T-cell (primary cell): ENCODE measurements around the gene ZNF341. TPM values are rescaled to one million over a fixed set of nuclear protein-coding genes. Genes with fewer than 3 reads are reported as not detected.

Experiments used
- ATAC-seq, 4 experiments: fragments of 200-7000 bp in 3 of 4; fragments of 150-1000 bp in 1 of 4; cut with Tn5 transposase; replicated peaks in 1 of 4; 1 replicate in 3 of 4; 2 replicates in 1 of 4; pipeline ENCODE4 v1.10.0; 2021; ENCODE audit warnings: moderate library complexity in 3 of 4, mild to moderate bottlenecking in 2 of 4, moderate number of reproducible peaks in 1 of 4
- CTCF ChIA-PET, 2 donors: fragments of 300-600 bp; sonication (Branson Sonifier 250); formaldehyde crosslinking; loops; one replicate each; lab custom pipeline; 2022; ENCODE audit warnings: antibody characterized with exemption in 2 of 2; lab: Charles Lee
- POLR2A ChIA-PET, 2 donors: fragments of 300-600 bp; sonication (Branson Sonifier 250); formaldehyde crosslinking; loops; one replicate each; lab custom pipeline; 2022; ENCODE audit warnings: antibody characterized with exemption in 2 of 2; lab: Charles Lee
- DNase-seq, 35 experiments: peaks; one replicate each; pipeline versions ENCODE4 v3.0.0 to v3.0.0-alpha.2; 2013 to 2023
- H3K27ac ChIP-seq: one replicate; pipeline ENCODE4 v1.5.1; 2013; ENCODE audit warnings: low read length
- H3K27me3 ChIP-seq, 2 experiments: replicated peaks in 1 of 2; 1 replicate in 1 of 2; 2 replicates in 1 of 2; pipeline versions ENCODE4 v1.6.1 to v1.7.0; 2013; ENCODE audit warnings: low read length in 1 of 2, mixed read lengths in 1 of 2; ENCODE audit not compliant: control insufficient read depth in 2 of 2, insufficient read depth in 2 of 2; ENCODE audit errors: extremely low read depth in 1 of 2
- H3K36me3 ChIP-seq, 2 donors: 1 replicate in 1 of 2; 2 replicates in 1 of 2; pipeline versions ENCODE4 v1.6.1 to v1.7.0; 2013; ENCODE audit warnings: low read length in 1 of 2; ENCODE audit not compliant: control insufficient read depth in 2 of 2, insufficient read depth in 1 of 2; ENCODE audit errors: extremely low read depth in 1 of 2
- H3K4me1 ChIP-seq, 2 experiments: 1 replicate in 1 of 2; 2 replicates in 1 of 2; pipeline versions ENCODE4 v1.6.1 to v1.7.0; 2013; ENCODE audit warnings: low read length in 2 of 2, mixed read lengths in 1 of 2; ENCODE audit not compliant: insufficient read depth in 2 of 2, control insufficient read depth in 1 of 2; ENCODE audit errors: extremely low read depth in 1 of 2
- H3K4me3 ChIP-seq, 2 donors: 1 replicate in 1 of 2; 2 replicates in 1 of 2; pipeline versions ENCODE4 v1.5.1 to v1.7.0; 2013; ENCODE audit warnings: mild to moderate bottlenecking in 2 of 2, low read length in 1 of 2, moderate library complexity in 1 of 2; ENCODE audit not compliant: control insufficient read depth in 1 of 2; ENCODE audit errors: extremely low read depth in 1 of 2
- H3K9me3 ChIP-seq: 2 replicates; pipeline ENCODE4 v1.7.0; 2013
- H3K27ac Mint-ChIP-seq, 2 donors: one replicate each; pipeline ENCODE4 v1.8.0; 2020 to 2021; ENCODE audit warnings: mild to moderate bottlenecking in 2 of 2, mixed read lengths in 2 of 2
- H3K27me3 Mint-ChIP-seq, 2 donors: one replicate each; pipeline ENCODE4 v1.8.0; 2021 to 2022; ENCODE audit warnings: mixed read lengths in 2 of 2
- H3K36me3 Mint-ChIP-seq: one replicate; pipeline ENCODE4 v1.8.0; 2021; ENCODE audit warnings: mixed read lengths
- H3K4me1 Mint-ChIP-seq, 3 donors: one replicate each; pipeline ENCODE4 v1.8.0; 2020 to 2022; ENCODE audit warnings: mixed read lengths in 3 of 3, mild to moderate bottlenecking in 1 of 3
- H3K4me3 Mint-ChIP-seq, 3 donors: one replicate each; pipeline ENCODE4 v1.8.0; 2020 to 2022; ENCODE audit warnings: mild to moderate bottlenecking in 3 of 3, mixed read lengths in 3 of 3, moderate library complexity in 3 of 3
- H3K9me3 Mint-ChIP-seq, 3 donors: one replicate each; pipeline ENCODE4 v1.8.0; 2020 to 2022; ENCODE audit warnings: mixed read lengths in 3 of 3
- WGBS: methylation state at CpG from one replicate; pipeline ENCODE4 v1.1.5; 2013; ENCODE audit warnings: missing lambda C conversion rate; ENCODE audit not compliant: insufficient coverage; 5-methylcytosine and 5-hydroxymethylcytosine counted together
- total RNA-seq, 35 experiments: library from RNA in 6 of 35; stranded (reverse) in 6 of 35; fragments of 120-200 nt in 1 of 35; gene quantifications; one replicate each; pipeline versions ENCODE4 v1.2.1 to v1.2.4 and lab custom pipeline; 2013 to 2026

Gene ZNF341
- total RNA-seq = 1 to 10 TPM; 4.0 to 6.1 (median 5.6) TPM
- total RNA-seq (2013) = 3.1 TPM
- 1.4 to 9.7 (median 6.0) reads per million in 29 experiments for total RNA-seq (lab: John Stamatoyannopoulos, UW)

DNA sequence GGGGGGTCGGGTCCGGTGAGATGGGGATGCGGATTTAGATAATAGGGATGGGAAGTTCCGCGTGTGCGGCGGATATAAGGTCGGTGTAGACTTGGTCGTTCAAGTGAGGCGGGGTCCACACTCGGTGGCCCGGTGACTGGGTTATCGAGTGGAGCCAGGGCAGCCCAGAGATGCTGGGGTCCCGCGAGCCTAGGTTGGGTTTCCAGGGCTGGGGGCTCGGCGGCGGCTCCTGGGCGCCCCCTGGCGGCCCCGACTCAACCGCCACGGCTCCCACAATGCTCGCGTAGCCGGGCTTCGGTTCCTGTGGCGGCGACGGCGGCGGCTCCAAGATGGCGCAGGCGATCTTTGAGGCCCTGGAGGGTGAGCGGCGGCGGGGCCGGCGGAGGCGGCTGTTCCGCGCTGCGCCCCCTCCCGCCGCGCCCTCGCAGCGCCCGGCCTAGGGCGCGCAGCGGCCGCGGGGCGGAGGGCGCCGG lies at the start of gene ZNF341:
TSS of gene ZNF341 (plus strand) at position 304 of the 473 bp plus-strand sequence. CDS start at position 330, 26 bp downstream.
- peaks cover 8% of the 10 kb centered on the region for H3K36me3 Mint-ChIP-seq
- H3K36me3 ChIP-seq = no peaks in the 10 kb centered on the region
- POLR2A ChIA-PET = interaction anchor here (0.7 to 1.0 kb wide), 2 partner anchors 8 to 11 kb away, joined by 3 read pairs; partner anchors contain the start of gene PXMP4 (in 1 of the 2)
- CTCF ChIA-PET = interaction anchor here (0.6 to 1.4 kb wide), 4 partner anchors 12 to 1586 kb away, joined by 3 to 12 read pairs (median 3); partner anchors contain the start of genes CHMP4B (in 1 of the 2) and PXMP4 (in 1 of the 2)
- WGBS = 3% methylated on average over 57 of the region's 57 CpGs
- H3K4me1 Mint-ChIP-seq = peaks cover 25 to 26% (median 26%) of the 10 kb centered on the region in 3 donors
- H3K27me3 Mint-ChIP-seq = no peaks in the 10 kb centered on the region
- H3K27ac ChIP-seq = peak within 1 kb of the TSS; percentile 72
- H3K4me3 Mint-ChIP-seq = peak within 1 kb of the TSS; percentile 89 to 90 (median 90)
- DNase-seq (peak; percentile 76 to 95 (median 85)), ATAC-seq (peak; percentile 80 to 88 (median 86))
- no peaks in the 10 kb centered on the region for H3K27me3 ChIP-seq
- H3K4me3 ChIP-seq = peak within 1 kb of the TSS; percentile 57 to 62
- peaks cover 5 to 26% of the 10 kb centered on the region in 2 experiments for H3K4me1 ChIP-seq
- H3K27ac Mint-ChIP-seq = peak within 1 kb of the TSS; percentile 94 to 96
- H3K9me3 ChIP-seq = no peaks in the 10 kb centered on the region
- H3K9me3 Mint-ChIP-seq = peaks cover 2 to 4% (median 3%) of the 10 kb centered on the region in 3 donors

DNA sequence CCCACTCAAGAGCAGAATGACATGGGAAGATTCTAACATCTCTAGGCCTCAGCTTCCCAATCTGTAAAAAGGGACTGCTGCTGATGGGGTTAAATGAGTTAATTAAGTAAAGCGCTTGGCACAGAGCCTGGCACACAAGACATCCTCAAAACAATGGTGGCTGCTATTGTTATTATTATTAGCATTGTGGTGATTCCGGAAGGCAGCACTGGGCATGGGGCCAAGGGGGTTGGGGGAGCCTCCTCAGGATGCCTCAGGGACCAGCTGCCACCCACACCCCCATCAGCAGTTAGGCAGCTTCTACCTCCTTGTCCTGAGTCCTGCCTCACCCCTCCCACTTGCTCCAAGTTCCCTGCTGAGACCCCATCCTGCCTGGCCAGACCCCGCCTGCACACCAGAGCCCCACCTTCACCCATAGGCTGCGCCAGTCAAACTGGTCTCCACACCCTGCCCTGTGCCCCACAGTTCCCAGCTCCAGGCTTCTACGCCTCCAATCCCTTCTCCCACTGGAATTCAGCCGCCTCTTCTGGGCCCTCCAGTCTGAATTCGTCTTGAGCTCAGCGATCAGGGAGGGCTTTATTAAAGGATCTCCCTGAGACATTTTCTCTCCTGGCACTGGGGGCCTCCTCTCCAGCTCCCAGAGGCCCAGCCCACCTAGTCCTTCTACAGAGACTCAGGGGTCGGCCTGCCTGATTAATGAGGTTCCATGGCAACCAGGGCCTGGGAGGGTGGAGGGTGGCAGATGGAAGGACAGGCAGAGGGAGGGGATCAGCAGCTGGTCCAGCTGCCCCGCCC lies 47.1 kb upstream of the ZNF341 start:
- ChIA-PET POLR2A (no interaction called here), CTCF (no interaction called here)
- no peak for ATAC-seq
- peak overlapping the region; percentile 39 for H3K27ac Mint-ChIP-seq
- Histone ChIP-seq H3K27me3 (no peaks in the 10 kb centered on the region), H3K9me3 (no peaks in the 10 kb centered on the region), H3K4me3 (no peak overlapping the region), H3K27ac (no peak overlapping the region), H3K4me1 (peaks cover 29 to 37% of the 10 kb centered on the region in 2 experiments), H3K36me3 (no peaks in the 10 kb centered on the region)
- peak overlapping the region; percentile 52 to 76 (median 64) for H3K4me3 Mint-ChIP-seq
- peaks cover 26 to 53% (median 49%) of the 10 kb centered on the region in 3 donors for H3K4me1 Mint-ChIP-seq
- no peak for DNase-seq
- H3K27me3 Mint-ChIP-seq = no peaks in the 10 kb centered on the region
- 67% methylated on average over 5 of the region's 10 CpGs for WGBS
- no peaks in the 10 kb centered on the region for H3K36me3 Mint-ChIP-seq
- H3K9me3 Mint-ChIP-seq = no peaks in the 10 kb centered on the region

DNA sequence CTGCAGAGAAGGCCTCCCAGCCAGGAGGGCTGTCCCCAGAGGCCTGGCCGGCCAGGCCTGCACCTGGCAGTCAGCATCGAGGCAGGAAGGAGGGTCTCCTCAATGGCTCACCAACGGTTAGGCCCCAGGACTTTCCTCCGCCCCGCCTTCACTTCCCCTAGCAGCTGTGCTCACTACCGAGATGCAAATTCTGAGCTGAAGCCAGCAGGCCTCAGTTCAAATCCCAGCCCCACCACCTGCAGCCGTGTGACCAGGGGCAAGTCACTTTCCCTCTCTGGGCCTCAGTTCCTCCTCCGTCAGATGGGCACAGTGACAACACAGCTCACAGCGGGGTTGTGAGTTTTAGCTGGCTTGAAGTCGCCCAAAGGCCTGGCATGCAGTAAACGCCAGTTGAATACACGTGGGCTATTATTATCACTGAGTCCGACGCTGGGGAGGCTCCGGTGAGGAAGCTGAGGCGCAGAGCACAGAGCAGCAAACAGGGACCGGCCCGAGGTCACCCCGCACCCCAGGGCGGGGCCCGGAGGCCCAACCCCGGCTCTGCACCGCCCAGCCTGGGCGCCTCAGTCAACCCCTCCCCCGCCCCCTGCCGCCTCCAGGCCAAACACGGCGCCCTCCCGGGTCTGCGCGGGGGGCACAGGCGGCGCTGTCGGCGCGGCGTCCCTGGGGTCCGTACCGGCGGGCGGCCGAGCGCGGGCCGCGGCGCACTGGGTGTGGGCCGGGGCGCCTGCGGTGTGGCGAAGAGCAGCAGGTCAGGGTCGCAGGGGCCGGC lies 46.3 kb upstream of the ZNF341 start:
- CTCF ChIA-PET = no interaction called here
- 1% methylated on average over 53 of the region's 53 CpGs for WGBS
- Mint-ChIP-seq H3K36me3 (no peaks in the 10 kb centered on the region), H3K27me3 (no peaks in the 10 kb centered on the region), H3K4me3 (peak overlapping the region; percentile 52 to 76 (median 64)), H3K9me3 (no peaks in the 10 kb centered on the region), H3K27ac (peak overlapping the region; percentile 31 to 48), H3K4me1 (peaks cover 30 to 57% (median 49%) of the 10 kb centered on the region in 3 donors)
- ATAC-seq (peak; percentile 11 to 34 (median 12)), DNase-seq (peak in 6 of 35 experiments; percentile 15 to 48 (median 20))
- Histone ChIP-seq H3K36me3 (no peaks in the 10 kb centered on the region), H3K4me3 (peak overlapping the region; percentile 7 to 32), H3K9me3 (no peaks in the 10 kb centered on the region), H3K27ac (no peak overlapping the region), H3K4me1 (peaks cover 29 to 36% of the 10 kb centered on the region in 2 experiments), H3K27me3 (no peaks in the 10 kb centered on the region)
- POLR2A ChIA-PET = no interaction called here

DNA sequence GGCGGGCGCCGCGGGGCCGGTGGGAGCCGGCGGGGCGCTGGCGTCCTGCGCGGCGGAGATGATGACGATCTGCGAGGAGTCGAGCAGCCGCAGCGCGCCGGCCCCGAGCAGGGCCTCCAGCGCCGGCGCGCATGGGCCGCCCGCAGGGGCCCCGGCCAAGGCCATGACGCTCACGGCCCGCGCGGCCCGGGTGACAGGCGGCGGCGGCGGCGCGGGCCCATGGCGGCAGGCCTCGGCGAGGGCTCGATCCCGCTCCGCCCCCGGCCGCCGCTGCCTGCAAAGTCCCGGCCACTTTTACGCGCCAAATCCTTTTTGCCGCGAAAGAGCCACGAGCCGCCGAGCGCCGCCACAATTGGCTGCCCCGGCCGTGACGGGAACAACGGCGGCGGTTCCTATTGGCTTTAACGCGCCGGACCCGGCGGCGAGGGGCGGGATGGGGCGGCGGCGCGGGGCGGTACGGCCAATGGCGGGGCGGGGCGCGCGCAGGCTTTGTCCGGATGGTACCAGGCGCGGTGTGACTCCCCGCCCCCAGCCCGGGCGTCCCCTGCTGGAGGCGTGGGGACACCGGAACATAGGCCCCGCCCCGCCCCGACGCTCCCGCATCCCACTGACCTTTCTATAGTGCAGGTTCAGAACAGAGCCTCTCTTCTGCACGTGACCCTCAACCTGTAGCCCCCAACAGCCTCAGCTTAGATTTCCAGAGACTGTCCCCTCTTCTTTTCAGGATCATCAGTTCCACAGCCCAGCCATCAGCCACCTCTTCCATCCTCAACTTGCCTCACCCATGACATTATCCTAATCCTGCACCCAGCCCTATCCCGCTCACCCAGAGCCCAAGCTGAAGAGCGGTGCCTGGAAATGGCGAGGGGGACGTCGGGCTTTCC lies 45.5 kb upstream of the ZNF341 start, which contains the start of gene E2F1:
TSS of gene E2F1 (minus strand) at position 286 of the 884 bp plus-strand sequence. CDS start at position 165, 121 bp downstream.
- H3K27me3 Mint-ChIP-seq = no peaks in the 10 kb centered on the region
- H3K4me3 ChIP-seq = peak within 1 kb of the TSS; percentile 32 to 44
- peak; percentile 91 to 95 (median 93) for ATAC-seq
- no peaks in the 10 kb centered on the region for H3K9me3 Mint-ChIP-seq
- no peaks in the 10 kb centered on the region for H3K9me3 ChIP-seq
- DNase-seq = peak; percentile 78 to 96 (median 88)
- H3K27me3 ChIP-seq = no peaks in the 10 kb centered on the region
- ChIA-PET POLR2A (no interaction called here), CTCF (interaction anchor here in 1 of 2 donors (1.0 kb wide), 1 partner anchor 46 kb away, joined by 3 read pairs; the partner anchor contains the start of gene ZNF341)
- peaks cover 27 to 42% of the 10 kb centered on the region in 2 experiments for H3K4me1 ChIP-seq
- H3K27ac ChIP-seq = peak within 1 kb of the TSS; percentile 59
- H3K27ac Mint-ChIP-seq = peak within 1 kb of the TSS; percentile 81 to 88
- H3K4me1 Mint-ChIP-seq = peaks cover 30 to 52% (median 49%) of the 10 kb centered on the region in 3 donors
- no peaks in the 10 kb centered on the region for H3K36me3 Mint-ChIP-seq
- WGBS = 4% methylated on average over 92 of the region's 101 CpGs
- peak within 1 kb of the TSS; percentile 72 to 79 (median 75) for H3K4me3 Mint-ChIP-seq
- H3K36me3 ChIP-seq = no peaks in the 10 kb centered on the region

DNA sequence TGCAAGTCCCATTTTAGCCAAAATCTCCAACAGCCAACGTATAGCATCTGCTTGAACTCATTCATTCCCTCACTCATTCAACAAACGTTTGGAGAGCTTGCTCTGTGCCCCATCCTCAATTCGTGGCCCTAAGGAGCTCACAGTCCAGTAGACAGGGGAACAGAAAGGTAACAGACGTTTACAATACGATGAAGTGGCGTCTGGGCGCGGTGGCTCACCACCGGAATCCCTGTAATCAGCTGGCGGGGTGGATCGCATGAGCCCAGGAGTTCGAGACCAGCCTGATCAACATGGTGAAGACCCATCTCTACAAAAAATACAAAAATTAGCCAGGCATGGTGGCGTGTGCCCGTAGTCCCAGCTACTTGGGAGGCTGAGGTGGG lies 44.8 kb upstream of the ZNF341 start:
- Mint-ChIP-seq H3K4me1 (peaks cover 26 to 50% (median 47%) of the 10 kb centered on the region in 3 donors), H3K9me3 (no peaks in the 10 kb centered on the region), H3K36me3 (no peaks in the 10 kb centered on the region), H3K27ac (peak overlapping the region; percentile 81 to 88), H3K4me3 (peak overlapping the region; percentile 72 to 79 (median 75)), H3K27me3 (no peaks in the 10 kb centered on the region)
- Histone ChIP-seq H3K36me3 (no peaks in the 10 kb centered on the region), H3K27me3 (no peaks in the 10 kb centered on the region), H3K27ac (peak overlapping the region; percentile 59), H3K4me3 (peak overlapping the region in 1 of 2 donors; percentile 44), H3K4me1 (peaks cover 24 to 40% of the 10 kb centered on the region in 2 experiments), H3K9me3 (no peaks in the 10 kb centered on the region)
- CTCF ChIA-PET = interaction anchor here in 1 of 2 donors (1.0 kb wide), 1 partner anchor 45 kb away, joined by 3 read pairs; the partner anchor contains the start of gene ZNF341
- POLR2A ChIA-PET = no interaction called here
- DNase-seq = no peak
- ATAC-seq = no peak
- 81% methylated on average over 8 of the region's 14 CpGs for WGBS
